Kidney (tissue), 14 donors: ENCODE results near the gene PLEKHD1. TPM values are rescaled to one million over a fixed set of nuclear protein-coding genes. Genes with fewer than 3 reads are reported as not detected.

Experiments used
- DNase-seq, 5 donors: peaks; one replicate each; pipeline ENCODE4 v3.0.0-alpha.2; 2013 to 2020
- FAIRE-seq: peaks from 2 replicates; lab custom pipeline; 2012; peaks lifted over from hg19 to GRCh38; lab: Jason Lieb, UNC
- H3K27ac ChIP-seq, 2 donors: one replicate each; pipeline ENCODE4 v1.7.0; 2013; ENCODE audit warnings: low read depth in 2 of 2, low read length in 2 of 2, inconsistent platforms in 1 of 2
- H3K27me3 ChIP-seq: one replicate; pipeline ENCODE4 v1.7.1; 2013; ENCODE audit warnings: low read length, inconsistent platforms; ENCODE audit not compliant: control insufficient read depth, insufficient read depth
- H3K36me3 ChIP-seq, 3 donors: one replicate each; pipeline versions ENCODE4 v1.7.0 to v1.7.1; 2013; ENCODE audit warnings: low read length in 3 of 3, control low read depth in 1 of 3, inconsistent platforms in 1 of 3; ENCODE audit not compliant: insufficient read depth in 3 of 3, control insufficient read depth in 2 of 3
- H3K4me1 ChIP-seq, 3 donors: one replicate each; pipeline versions ENCODE4 v1.7.0 to v1.7.1; 2013; ENCODE audit warnings: low read length in 3 of 3, inconsistent platforms in 1 of 3, low read depth in 1 of 3; ENCODE audit not compliant: control insufficient read depth in 2 of 3, insufficient read depth in 2 of 3
- H3K4me3 ChIP-seq, 3 donors: one replicate each; pipeline versions ENCODE4 v1.7.0 to v1.8.1; 2013; ENCODE audit warnings: low read length in 3 of 3, control low read depth in 1 of 3, inconsistent platforms in 1 of 3
- H3K9ac ChIP-seq, 3 donors: one replicate each; pipeline versions ENCODE4 v1.7.0 to v1.7.1; 2013; ENCODE audit warnings: low read length in 3 of 3, control low read depth in 1 of 3, inconsistent platforms in 1 of 3
- H3K9me3 ChIP-seq, 3 donors: one replicate each; pipeline versions ENCODE4 v1.7.0 to v1.7.1; 2013; ENCODE audit warnings: low read length in 3 of 3, control low read depth in 1 of 3, inconsistent platforms in 1 of 3; ENCODE audit not compliant: control insufficient read depth in 2 of 3, insufficient read depth in 1 of 3
- intact Hi-C: fragments of 100-400 bp; cut with DNase I; formaldehyde crosslinking; loops from one replicate; pipeline ENCODE4 v1.11.1; 2022
- polyA plus RNA-seq: library from polyadenylated mRNA; stranded (reverse); fragments of 350-450 nt; fragmentation: Illumina TruSeq; extraction: RNeasy Lipid Tissue Mini Kit (QIAGEN cat#74804); gene quantifications from one replicate; pipeline ENCODE4 v1.2.3, GENCODE V29; 2014; ENCODE audit warnings: low read depth, low replicate concordance; ENCODE audit not compliant: insufficient read depth
- total RNA-seq: library from RNA; stranded (reverse); fragmentation: NEBNext Ultra II Directional; extraction: Animal tissue kit (Norgen Biotek cat#: 25700); gene quantifications from one replicate; pipeline ENCODE4 v1.2.1, GENCODE V29; 2021
- TF ChIP-seq, protein P1 (sequence below): IDR thresholded peaks from 3 replicates; pipeline ENCODE4 v1.5.1; 2012; ENCODE audit warnings: mild to moderate bottlenecking, moderate library complexity, borderline replicate concordance; ENCODE audit not compliant: insufficient read depth; ENCODE audit errors: extremely low read depth
- donor health status: control.
- donor health status: control.
- donor health status: control.
- donor health status: control.
- donor health status: control.
- donor health status: DM: yes; HTN: yes; CAD: no.
- donor health status: Normal renal cell carcinoma (clear cell type).

The PLEKHD1 gene
- total and polyA plus RNA-seq, 2 donors from 2014 or later = 0.25 to 3.4 TPM

DNA sequence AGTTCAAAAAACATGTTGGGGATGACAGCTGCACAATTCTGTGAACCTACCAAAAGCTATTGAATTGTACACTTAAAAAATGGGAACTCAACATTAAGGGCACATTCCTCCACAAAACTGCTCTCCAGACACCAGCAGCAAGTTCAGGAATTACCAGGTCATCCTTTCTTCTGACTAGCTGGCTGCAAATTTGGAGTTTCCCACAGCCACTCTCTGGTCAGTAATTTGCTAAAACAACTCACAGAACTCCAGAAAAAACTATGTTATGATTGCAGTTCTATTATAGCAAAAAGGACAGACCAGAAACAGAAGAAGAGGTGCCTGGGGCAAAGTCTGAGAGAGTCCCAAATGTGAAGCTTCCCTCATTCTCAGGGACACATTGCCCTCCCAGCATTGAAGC lies 20.1 kb upstream of the PLEKHD1 start:
- no peak overlapping the region for H3K9ac ChIP-seq
- TF ChIP-seq, protein P1, sequence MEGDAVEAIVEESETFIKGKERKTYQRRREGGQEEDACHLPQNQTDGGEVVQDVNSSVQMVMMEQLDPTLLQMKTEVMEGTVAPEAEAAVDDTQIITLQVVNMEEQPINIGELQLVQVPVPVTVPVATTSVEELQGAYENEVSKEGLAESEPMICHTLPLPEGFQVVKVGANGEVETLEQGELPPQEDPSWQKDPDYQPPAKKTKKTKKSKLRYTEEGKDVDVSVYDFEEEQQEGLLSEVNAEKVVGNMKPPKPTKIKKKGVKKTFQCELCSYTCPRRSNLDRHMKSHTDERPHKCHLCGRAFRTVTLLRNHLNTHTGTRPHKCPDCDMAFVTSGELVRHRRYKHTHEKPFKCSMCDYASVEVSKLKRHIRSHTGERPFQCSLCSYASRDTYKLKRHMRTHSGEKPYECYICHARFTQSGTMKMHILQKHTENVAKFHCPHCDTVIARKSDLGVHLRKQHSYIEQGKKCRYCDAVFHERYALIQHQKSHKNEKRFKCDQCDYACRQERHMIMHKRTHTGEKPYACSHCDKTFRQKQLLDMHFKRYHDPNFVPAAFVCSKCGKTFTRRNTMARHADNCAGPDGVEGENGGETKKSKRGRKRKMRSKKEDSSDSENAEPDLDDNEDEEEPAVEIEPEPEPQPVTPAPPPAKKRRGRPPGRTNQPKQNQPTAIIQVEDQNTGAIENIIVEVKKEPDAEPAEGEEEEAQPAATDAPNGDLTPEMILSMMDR = no peak
- H3K4me3 ChIP-seq = no peak overlapping the region
- DNase-seq (no peak), FAIRE-seq (no peak)
- H3K27ac ChIP-seq = no peak overlapping the region
- no peaks in the 10 kb centered on the region for H3K9me3 ChIP-seq
- H3K4me1 ChIP-seq = no peaks in the 10 kb centered on the region
- intact Hi-C loops = no loop called here
- no peaks in the 10 kb centered on the region for H3K27me3 ChIP-seq
- peaks cover 0 to 4% (median 4%) of the 10 kb centered on the region in 3 donors for H3K36me3 ChIP-seq

DNA sequence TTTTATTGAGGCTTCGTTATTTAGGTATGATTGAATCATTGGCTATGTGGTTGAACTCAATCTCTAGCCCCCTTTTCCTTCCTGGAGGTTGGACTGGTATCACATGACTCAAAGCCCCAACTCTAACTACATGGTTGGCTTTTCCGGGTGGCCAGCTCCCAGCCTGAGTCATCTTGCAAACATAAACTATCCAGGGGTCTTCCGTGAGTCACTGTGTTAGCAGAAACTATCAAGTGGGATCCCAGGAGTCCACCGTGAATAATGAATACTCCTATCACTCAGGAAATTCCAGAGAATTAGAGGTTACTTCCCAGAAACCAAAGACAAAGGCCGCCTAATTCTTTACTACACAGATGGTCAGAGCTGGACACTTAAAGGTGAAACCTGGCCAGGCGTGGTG lies 19.7 kb upstream of the PLEKHD1 start:
- no peak overlapping the region for H3K4me3 ChIP-seq
- TF ChIP-seq, protein P1 = no peak
- H3K9me3 ChIP-seq = no peaks in the 10 kb centered on the region
- DNase-seq = peak in 1 of 5 donors; percentile 10
- H3K27me3 ChIP-seq = no peaks in the 10 kb centered on the region
- no peak overlapping the region for H3K27ac ChIP-seq
- no peak overlapping the region for H3K9ac ChIP-seq
- H3K36me3 ChIP-seq = peaks cover 0 to 4% (median 4%) of the 10 kb centered on the region in 3 donors
- FAIRE-seq = no peak
- intact Hi-C loops = no loop called here
- no peaks in the 10 kb centered on the region for H3K4me1 ChIP-seq

DNA sequence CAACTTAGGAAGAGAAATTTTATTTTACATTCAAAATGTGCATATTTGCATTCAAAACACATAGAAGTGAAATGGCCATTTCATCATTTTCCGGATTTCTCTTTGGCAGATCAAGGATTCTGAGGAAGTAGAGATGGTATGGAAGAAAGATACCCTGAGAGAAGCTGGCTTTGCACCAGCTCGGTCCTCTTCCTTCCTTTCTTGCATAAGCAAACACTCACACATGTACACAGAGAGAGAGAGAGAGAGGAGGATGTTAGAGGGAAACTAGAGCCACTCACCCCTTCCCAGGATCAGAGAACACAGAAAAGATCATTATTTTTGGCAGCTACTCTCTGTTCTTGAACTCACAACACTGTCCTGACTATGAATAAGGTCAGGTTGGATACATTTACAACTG lies 15.6 kb upstream of the PLEKHD1 start:
- H3K36me3 ChIP-seq = no peaks in the 10 kb centered on the region
- H3K27me3 ChIP-seq = no peaks in the 10 kb centered on the region
- FAIRE-seq (no peak), DNase-seq (no peak)
- H3K9me3 ChIP-seq = no peaks in the 10 kb centered on the region
- no peak overlapping the region for H3K27ac ChIP-seq
- TF ChIP-seq, protein P1 = no peak
- no peak overlapping the region for H3K9ac ChIP-seq
- intact Hi-C loops = no loop called here
- no peak overlapping the region for H3K4me3 ChIP-seq
- no peaks in the 10 kb centered on the region for H3K4me1 ChIP-seq

DNA sequence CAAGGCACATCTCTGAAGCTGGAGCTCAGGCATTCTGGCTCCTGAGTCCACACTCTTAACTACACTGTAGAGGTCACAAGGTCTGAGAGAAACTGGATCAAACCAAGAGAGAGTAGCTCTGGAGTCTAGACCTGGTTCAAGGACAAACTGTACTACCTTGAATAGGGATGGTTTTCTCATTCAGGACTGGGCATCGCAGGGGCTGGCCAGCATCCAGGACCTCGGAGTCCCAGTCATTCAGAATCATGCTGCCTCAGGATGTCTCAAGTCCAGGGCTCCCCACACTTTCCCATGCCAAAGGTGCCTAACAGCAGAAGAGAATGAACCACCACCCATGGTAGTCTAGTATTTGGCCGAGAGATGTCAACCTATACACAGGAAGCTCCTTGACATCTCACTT lies 13.1 kb upstream of the PLEKHD1 start:
- no peaks in the 10 kb centered on the region for H3K27me3 ChIP-seq
- no peak for FAIRE-seq
- no peak for DNase-seq
- H3K9ac ChIP-seq = no peak overlapping the region
- TF ChIP-seq, protein P1 = no peak
- intact Hi-C loops = no loop called here
- no peak overlapping the region for H3K27ac ChIP-seq
- no peaks in the 10 kb centered on the region for H3K9me3 ChIP-seq
- H3K4me1 ChIP-seq = no peaks in the 10 kb centered on the region
- H3K4me3 ChIP-seq = no peak overlapping the region
- H3K36me3 ChIP-seq = no peaks in the 10 kb centered on the region
